Sigmoid colon (tissue), 7 donors: ENCODE results near the gene MGMT. TPM values are rescaled to one million over a fixed set of nuclear protein-coding genes. Genes with fewer than 3 reads are reported as not detected.

Experiments used
- DNase-seq: peaks from one replicate; pipeline ENCODE4 v3.0.0-alpha.2; 2019
- H3K27ac ChIP-seq, 4 donors: fragments of 200-600 bp; sonication (generic); one replicate each; pipeline ENCODE4 v1.5.1; 2016 to 2019; ENCODE audit warnings: mild to moderate bottlenecking in 1 of 4
- H3K27me3 ChIP-seq, 3 donors: fragments of 200-600 bp; sonication (generic); one replicate each; pipeline ENCODE4 v1.5.1; 2019; ENCODE audit warnings: mild to moderate bottlenecking in 1 of 3
- H3K36me3 ChIP-seq, 4 donors: fragments of 200-600 bp; sonication (generic); one replicate each; pipeline ENCODE4 v1.5.1; 2016 to 2019
- H3K4me1 ChIP-seq, 4 donors: fragments of 200-600 bp; sonication (generic); one replicate each; pipeline ENCODE4 v1.5.1; 2017 to 2019
- H3K4me3 ChIP-seq, 4 donors: fragments of 200-600 bp; sonication (generic); one replicate each; pipeline ENCODE4 v1.5.1; 2017 to 2019; ENCODE audit warnings: mild to moderate bottlenecking in 2 of 4, moderate library complexity in 1 of 4
- H3K9me3 ChIP-seq, 4 donors: fragments of 200-600 bp in 3 of 4; sonication (generic) in 3 of 4; one replicate each; pipeline versions ENCODE4 v1.5.1 to v1.6.1; 2013 to 2019
- EP300 ChIP-seq, 4 donors: sonication (generic); formaldehyde crosslinking; IDR thresholded peaks; one replicate each; pipeline ENCODE4 v1.6.1; 2017; ENCODE audit warnings: antibody characterized with exemption in 4 of 4
- POLR2A ChIP-seq, 2 donors: fragments of 450-650 bp; IDR thresholded peaks; one replicate each; pipeline ENCODE4 v1.6.1; 2016; ENCODE audit warnings: antibody characterized with exemption in 2 of 2, mild to moderate bottlenecking in 2 of 2, moderate library complexity in 2 of 2
- POLR2AphosphoS5 ChIP-seq, 4 donors: sonication (generic); formaldehyde crosslinking; IDR thresholded peaks; one replicate each; pipeline ENCODE4 v1.6.1; 2017; ENCODE audit warnings: antibody characterized with exemption in 4 of 4
- WGBS, 2 donors: extraction: QIAGEN DNeasy Blood & Tissue Kit; methylation state at CpG; one replicate each; pipeline ENCODE4 v1.1.7; 2013; 5-methylcytosine and 5-hydroxymethylcytosine counted together
- intact Hi-C: fragments of 100-400 bp; cut with DNase I; formaldehyde crosslinking; loops from one replicate; pipeline ENCODE4 v1.15.1; 2023
- polyA plus RNA-seq, 3 donors: library from polyadenylated mRNA; stranded (reverse); fragments of 200-250 nt; gene quantifications; one replicate each; pipeline ENCODE4 v1.2.3, GENCODE V29; 2013
- total RNA-seq, 4 donors: library from RNA; depleted of rRNA; stranded (reverse); fragments of >200 nt; gene quantifications; one replicate each; pipeline ENCODE4 v1.1.0, GENCODE V29; 2016
- TF ChIP-seq, protein P1 (sequence below), 4 experiments: fragments of 450-650 bp in 3 of 4; fragments of 200-600 bp in 1 of 4; IDR thresholded peaks; one replicate each; pipeline ENCODE4 v1.5.1; 2016 to 2019; ENCODE audit warnings: antibody characterized with exemption in 4 of 4, mild to moderate bottlenecking in 3 of 4, moderate library complexity in 2 of 4
- donor health status: healthy with polysubstance abuse.
- donor health status: Bipolar disorder and iron deficiency.
- donor health status: healthy.

The MGMT gene
- total and polyA plus RNA-seq, 7 donors = 7.2 to 40.3 (median 24.3) TPM

DNA sequence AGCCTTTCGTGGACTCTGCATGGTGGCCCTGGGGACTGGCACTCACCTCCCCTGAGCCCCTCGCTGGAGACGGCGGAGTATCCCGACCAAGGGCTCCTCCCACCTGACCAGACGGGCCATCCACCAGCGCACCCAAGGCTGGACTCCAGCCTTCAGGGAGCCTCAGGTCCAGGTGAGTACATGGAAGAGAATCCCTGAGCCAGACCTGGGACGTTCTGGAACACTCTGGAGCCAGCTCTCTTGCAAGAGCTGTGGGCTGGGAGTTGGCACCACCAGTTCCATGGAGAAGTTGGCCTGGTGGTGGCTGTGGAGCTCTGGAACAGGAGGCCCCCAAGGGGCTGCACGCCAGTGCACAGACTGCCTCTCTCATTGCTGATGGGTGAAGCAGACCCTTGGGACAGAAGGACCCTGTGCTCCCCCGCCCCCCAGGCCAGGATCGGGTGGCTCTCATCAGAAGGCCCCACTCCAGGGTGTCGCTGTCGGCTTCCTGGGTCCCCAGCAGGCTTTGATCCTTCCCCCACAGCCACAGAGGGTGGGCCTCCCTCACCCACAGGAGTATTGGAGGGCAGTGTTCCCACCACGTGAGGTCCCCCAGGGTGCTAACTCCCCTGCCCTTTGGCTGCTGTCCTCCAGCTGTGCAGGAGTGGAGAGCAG lies 307.2 kb downstream of the MGMT start:
- intact Hi-C loops = no loop called here
- DNase-seq = peak; percentile 54
- Histone ChIP-seq H3K4me1 (no peaks in the 10 kb centered on the region), H3K27me3 (no peaks in the 10 kb centered on the region), H3K36me3 (peaks cover 0 to 9% (median 3%) of the 10 kb centered on the region in 4 donors), H3K4me3 (no peak overlapping the region), H3K9me3 (no peaks in the 10 kb centered on the region), H3K27ac (no peak overlapping the region)
- TF ChIP-seq EP300 (IDR thresholded peaks at IDR 0.05) = no peak
- no peak for TF ChIP-seq POLR2AphosphoS5 (IDR thresholded peaks at IDR 0.05)
- TF ChIP-seq, protein P1, sequence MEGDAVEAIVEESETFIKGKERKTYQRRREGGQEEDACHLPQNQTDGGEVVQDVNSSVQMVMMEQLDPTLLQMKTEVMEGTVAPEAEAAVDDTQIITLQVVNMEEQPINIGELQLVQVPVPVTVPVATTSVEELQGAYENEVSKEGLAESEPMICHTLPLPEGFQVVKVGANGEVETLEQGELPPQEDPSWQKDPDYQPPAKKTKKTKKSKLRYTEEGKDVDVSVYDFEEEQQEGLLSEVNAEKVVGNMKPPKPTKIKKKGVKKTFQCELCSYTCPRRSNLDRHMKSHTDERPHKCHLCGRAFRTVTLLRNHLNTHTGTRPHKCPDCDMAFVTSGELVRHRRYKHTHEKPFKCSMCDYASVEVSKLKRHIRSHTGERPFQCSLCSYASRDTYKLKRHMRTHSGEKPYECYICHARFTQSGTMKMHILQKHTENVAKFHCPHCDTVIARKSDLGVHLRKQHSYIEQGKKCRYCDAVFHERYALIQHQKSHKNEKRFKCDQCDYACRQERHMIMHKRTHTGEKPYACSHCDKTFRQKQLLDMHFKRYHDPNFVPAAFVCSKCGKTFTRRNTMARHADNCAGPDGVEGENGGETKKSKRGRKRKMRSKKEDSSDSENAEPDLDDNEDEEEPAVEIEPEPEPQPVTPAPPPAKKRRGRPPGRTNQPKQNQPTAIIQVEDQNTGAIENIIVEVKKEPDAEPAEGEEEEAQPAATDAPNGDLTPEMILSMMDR (IDR thresholded peaks at IDR 0.05) = no peak
- no peak for TF ChIP-seq POLR2A (IDR thresholded peaks at IDR 0.05)
- WGBS, 2 donors = 88 to 90% methylated on average over 14 of the region's 14 CpGs

DNA sequence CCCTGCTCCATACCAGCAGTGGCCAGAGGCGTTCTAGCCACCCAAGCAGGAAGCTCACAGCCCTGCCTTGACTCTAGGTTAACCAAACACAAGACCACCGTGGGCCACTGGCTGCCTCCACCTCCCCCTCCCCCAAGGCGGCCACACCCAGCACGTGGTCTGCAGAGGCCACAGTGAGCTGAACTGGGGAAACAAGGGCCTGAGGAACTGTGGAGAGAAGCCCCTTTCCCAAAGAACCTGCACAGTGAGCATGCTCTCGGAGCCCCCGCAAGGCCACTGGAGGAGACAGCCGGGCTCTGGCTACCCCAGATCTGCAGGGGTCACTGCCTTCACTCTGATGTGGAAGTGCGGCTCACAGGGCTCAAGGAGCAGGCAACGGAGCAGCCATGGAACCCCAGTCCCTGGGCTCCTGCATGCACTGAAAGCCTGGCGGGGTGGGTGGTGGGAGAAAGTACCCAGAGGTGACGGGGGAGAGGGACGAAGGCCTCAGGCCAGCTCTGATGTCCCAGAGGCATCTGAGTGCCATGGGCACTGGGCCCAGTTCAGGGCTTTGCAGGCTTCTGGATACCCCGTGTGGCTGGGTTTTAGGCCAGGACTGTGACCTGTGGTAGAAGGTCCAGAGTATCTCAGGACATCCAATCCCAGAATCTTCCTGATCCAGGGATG lies 307.8 kb downstream of the MGMT start:
- TF ChIP-seq, protein P1 (IDR thresholded peaks at IDR 0.05) = no peak
- TF ChIP-seq POLR2AphosphoS5 (IDR thresholded peaks at IDR 0.05) = no peak
- no peak for TF ChIP-seq POLR2A (IDR thresholded peaks at IDR 0.05)
- TF ChIP-seq EP300 (IDR thresholded peaks at IDR 0.05) = no peak
- no peaks in the 10 kb centered on the region for H3K4me1 ChIP-seq
- H3K27ac ChIP-seq = no peak overlapping the region
- intact Hi-C loops = no loop called here
- H3K36me3 ChIP-seq = peaks cover 0 to 4% (median 0%) of the 10 kb centered on the region in 4 donors
- 85 to 88% methylated on average over 13 of the region's 13 CpGs for WGBS, 2 donors
- DNase-seq = no peak
- no peaks in the 10 kb centered on the region for H3K27me3 ChIP-seq
- H3K9me3 ChIP-seq = no peaks in the 10 kb centered on the region
- H3K4me3 ChIP-seq = no peak overlapping the region

DNA sequence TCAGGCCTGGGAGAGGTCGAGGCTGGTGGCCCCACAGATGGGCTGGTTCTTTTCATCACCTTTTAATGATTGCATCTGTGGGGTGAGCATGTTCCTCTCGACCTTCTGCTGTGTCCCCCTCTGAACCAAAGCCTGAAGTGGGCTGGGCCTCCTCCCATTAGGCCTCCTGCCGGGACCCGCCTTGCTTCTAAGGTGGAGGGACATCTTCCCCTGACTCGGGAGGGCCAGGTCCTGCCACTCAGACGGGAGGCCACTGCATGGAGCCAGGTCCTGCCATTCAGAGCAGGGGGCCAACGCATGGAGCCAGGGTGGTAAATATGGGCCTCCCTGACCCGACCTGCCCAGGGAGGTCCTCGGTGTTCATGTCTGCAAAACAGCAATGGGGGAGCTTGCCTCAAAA lies 308.6 kb downstream of the MGMT start:
- Histone ChIP-seq H3K9me3 (no peaks in the 10 kb centered on the region), H3K4me3 (no peak overlapping the region), H3K27ac (no peak overlapping the region), H3K27me3 (no peaks in the 10 kb centered on the region), H3K36me3 (no peaks in the 10 kb centered on the region), H3K4me1 (no peaks in the 10 kb centered on the region)
- WGBS, 2 donors = 76 to 81% methylated on average over 9 of the region's 9 CpGs
- peak; percentile 36 for DNase-seq
- intact Hi-C loops = no loop called here
- TF ChIP-seq POLR2AphosphoS5 (IDR thresholded peaks at IDR 0.05) (no peak), POLR2A (IDR thresholded peaks at IDR 0.05) (no peak), EP300 (IDR thresholded peaks at IDR 0.05) (no peak)
- TF ChIP-seq, protein P1 (IDR thresholded peaks at IDR 0.05) = no peak

DNA sequence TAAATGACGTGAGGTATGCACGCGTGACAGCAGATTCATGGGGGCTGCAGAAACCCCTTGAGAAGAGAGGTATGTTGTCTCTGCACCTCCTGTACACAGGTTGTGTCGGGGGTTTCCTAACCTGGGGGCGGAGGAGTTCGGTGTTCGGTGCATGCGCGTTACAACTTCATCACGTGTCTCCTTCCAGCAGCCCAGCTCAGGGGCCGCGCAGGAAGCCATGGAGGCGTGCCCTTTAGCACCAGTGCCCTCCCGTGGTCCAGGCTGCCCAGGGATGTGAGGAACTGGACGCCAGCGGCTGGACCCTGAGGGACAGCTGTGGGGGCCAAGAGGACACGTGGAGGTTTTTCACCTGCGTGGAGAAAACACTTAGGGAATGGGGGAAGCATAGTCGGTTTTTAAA lies 310.6 kb downstream of the MGMT start:
- Histone ChIP-seq H3K36me3 (no peaks in the 10 kb centered on the region), H3K4me3 (no peak overlapping the region), H3K27ac (no peak overlapping the region), H3K27me3 (no peaks in the 10 kb centered on the region), H3K4me1 (no peaks in the 10 kb centered on the region), H3K9me3 (no peaks in the 10 kb centered on the region)
- intact Hi-C loops = no loop called here
- WGBS, 2 donors = 93 to 94% methylated on average over 19 of the region's 19 CpGs
- peak; percentile 43 for DNase-seq
- TF ChIP-seq POLR2A (IDR thresholded peaks at IDR 0.05) (no peak), POLR2AphosphoS5 (IDR thresholded peaks at IDR 0.05) (no peak), EP300 (IDR thresholded peaks at IDR 0.05) (no peak)
- TF ChIP-seq, protein P1 (IDR thresholded peaks at IDR 0.05) = no peak
